ENCODE measurements around the gene ZNF441.
A peak's percentile ranks its signal among the peaks of the same experiment; 100 is the strongest.
"Not testable (repeated sequence)": the region's sequence is repeated elsewhere in the genome, so short reads cannot be mapped to it uniquely, and the experiment has no call there.

ZNF441 gene

DNA sequence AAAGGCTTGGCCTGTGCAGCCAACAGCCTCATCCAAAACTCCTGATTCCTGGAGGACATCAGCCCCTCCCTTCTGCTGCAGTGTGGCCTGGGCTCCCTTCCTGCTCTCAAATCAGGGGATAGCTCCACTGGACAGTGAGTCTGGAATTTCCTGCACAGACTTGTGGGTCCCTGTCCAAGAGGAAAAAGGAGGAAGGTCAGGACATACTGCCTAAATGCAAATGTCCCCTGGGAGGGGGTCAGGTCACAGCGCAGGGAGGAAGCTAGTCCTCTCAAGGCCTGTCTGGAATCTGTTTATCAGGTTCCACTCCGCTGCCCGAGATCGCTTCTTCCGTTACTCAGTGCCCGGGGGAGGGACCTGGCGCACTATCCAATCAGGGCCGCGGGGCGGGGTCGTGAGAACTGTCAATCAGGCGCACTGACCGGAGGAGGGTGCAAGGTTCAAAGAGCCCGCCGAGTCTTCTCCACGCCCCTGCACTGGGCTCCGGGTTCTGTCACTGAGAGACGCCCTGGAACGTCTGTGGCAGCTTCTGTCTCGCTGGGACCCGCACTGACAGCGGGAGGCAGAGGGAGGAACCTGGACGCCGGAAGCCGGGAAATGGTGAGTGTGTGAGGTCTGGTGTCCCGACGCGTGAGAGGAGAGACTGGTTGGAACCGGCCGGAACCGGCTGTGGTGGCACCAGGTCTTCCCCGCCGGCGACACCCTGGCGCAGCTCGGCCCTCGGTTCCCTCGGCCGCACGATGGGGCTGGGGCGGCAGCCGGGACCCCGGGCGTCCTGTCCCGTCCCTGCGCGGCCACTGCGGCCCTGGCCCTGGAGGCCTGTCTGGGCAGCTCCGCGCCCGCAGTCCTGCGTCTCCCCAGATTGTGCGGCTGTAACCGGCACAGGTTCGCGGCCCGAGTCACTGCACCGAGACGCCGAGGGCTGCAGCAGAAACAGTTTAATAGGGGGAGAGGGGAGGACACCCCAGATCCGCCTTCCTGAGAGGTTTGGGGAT, at the start of gene ZNF441:
Gene ZNF441, plus strand, starts transcription at position 404 of the 995 bp plus-strand sequence. Its CDS starts 194 bp downstream, at position 598.
- DNase-seq, result peak; percentile 95

- DNase-seq, result no peak
These were observed 45.1 kb upstream of the ZNF441 start for GRCh38 chr19:11721681-11722080.

DNA sequence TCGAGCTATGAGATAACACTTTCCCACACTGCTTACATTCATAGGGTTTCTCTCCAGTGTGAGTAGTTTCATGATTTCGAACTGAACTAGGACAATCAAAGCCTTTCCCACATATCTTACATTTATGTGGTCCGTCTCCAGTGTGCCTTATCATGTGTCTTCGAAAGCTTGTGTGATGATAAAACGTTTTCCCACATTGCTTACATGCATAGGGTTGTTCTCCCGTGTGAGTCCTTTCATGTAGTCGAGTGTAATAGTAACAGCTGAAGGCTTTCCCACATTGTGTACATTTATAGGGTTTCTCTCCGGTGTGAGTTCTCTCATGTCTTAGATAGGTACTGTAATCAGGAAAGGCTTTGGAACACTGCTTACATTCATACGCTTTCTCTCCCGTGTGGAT, 44.4 kb upstream of the ZNF441 start:
- DNase-seq, result no peak

DNA sequence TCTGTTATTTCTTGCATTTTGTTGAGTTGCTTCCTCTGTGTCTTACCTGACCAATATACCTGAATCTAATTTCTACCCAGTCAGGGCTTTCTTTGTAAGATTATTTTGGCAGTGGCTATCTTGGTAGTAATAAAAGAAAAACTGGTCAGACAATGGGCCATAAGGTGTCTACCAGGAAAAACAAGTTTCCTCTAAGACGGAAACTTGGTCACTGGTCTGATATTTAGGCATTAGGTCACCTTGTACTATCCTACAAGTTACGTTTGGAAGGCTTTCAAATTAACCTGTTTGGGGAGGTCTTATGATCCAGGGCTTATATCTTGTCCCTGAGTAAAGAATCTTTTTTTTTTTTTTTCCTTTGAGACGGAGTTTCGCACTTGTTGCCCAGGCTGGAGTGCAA, 37.2 kb upstream of the ZNF441 start:
- no peak for DNase-seq

DNA sequence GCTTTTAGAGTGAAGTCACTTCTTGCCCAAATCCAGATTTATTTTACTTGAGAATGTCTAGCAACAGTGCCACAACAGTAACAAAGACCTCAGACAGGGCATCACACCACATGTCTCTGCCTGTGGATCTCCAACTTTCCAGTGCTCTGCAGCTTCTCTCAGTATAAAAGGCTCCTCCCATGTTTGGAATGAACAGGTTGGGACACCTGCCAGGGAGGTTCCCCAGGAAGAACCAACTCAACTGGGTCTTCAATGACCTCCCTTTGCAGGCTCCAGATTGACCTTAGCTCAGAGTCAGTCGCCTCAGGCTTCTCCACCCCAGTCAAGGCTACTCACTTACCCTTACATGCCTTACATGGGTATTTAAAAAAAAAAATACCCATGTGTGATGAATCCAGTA, 31.4 kb upstream of the ZNF441 start:
- no peak for DNase-seq

DNA sequence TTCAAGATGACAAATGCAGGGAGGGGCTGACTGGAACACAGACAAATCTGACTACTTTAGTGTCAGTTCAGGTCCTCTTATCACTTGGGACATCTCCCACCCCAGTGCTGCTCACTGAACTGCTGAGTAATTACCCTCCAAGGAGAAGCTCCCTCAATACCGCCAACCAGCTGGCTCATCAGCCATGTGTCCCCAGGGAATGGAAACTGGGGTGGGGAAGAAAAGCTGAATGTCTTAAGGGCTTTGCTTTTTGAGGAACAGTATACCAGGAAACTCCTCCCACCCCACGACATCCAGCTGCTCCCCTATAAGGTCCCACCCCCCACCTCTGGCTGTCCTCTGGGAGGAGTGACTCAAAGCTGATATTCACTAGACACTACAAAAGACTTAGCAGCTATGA, 30.1 kb upstream of the ZNF441 start:
- DNase-seq, result no peak

GRCh38 chr19:11737964-11738745, 28.6 kb upstream of the ZNF441 start:
- DNase-seq, result no peak

- DNase-seq, result peak; percentile 99
These were observed 27.8 kb upstream of the ZNF441 start, which contains the start of gene ZNF823 for GRCh38 chr19:11738746-11739620. ZNF823 (minus strand) TSS chr19:11738946; CDS start chr19:11738819, 127 bp downstream.

GRCh38 chr19:11745869-11746268, 20.9 kb upstream of the ZNF441 start:
- no peak for DNase-seq

- no peak for DNase-seq
These were observed 19.5 kb upstream of the ZNF441 start for GRCh38 chr19:11747277-11747676.

DNA sequence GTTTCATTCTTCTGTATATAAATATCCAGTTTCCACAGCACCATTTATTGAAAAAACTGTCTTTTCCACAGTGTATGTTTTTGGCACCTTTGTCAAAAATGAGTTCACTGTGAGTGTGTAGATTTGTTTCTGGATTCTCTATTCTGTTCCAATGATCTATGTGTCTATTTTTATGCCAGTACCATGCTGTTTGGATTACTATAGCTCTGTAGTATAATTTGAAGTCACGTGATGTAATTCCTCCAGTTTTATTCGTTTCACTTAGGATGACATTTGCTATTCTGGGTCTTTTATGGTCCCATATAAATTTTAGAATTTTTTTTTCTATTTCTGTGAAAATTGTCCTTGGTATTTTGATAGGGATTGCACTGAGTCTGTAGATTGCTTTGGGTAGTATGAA, 17.0 kb upstream of the ZNF441 start:
- no peak for DNase-seq

DNA sequence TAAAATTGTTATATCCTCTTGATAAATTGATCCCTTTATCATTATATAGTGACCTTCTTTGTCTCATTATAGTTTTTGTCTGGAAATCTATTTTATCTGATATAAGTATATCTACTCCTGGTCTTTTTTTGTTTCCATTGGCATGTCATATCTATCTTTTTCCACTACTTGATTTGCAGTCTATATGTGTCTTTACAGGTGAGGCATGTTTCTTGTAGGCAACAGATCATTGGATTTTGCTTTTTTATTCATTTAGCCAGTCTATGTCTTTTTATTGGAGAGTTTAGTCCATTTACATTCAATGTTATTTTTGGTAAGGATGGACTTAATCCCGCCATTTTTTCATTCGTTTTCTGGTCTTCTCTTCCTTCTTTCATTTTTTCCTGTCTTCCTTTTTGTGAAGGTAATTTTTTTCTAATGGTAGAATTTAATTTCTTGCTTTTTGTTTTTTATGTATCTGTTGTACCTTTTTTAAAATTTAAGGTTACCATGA, 14.5 kb upstream of the ZNF441 start:
- DNase-seq, result no peak

DNA sequence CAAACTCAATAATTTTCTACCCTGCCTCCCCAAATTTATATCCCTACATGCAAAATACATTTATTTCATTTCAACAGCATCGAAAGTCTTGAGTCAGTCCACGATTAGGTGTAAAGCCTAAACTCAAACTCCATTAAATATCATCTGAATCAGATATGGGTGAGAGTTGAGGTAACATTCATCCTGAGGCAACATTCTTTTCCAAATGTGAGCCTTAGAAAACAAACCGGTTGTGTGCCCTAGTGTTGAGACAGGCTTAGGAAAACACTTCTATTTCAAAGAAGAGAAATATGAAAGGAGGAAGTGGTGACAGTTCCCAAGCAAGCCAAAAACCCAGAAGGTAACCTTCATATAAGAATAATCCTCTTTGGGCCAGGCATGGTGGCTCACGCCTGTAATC, 12.1 kb upstream of the ZNF441 start:
- DNase-seq, result no peak

DNA sequence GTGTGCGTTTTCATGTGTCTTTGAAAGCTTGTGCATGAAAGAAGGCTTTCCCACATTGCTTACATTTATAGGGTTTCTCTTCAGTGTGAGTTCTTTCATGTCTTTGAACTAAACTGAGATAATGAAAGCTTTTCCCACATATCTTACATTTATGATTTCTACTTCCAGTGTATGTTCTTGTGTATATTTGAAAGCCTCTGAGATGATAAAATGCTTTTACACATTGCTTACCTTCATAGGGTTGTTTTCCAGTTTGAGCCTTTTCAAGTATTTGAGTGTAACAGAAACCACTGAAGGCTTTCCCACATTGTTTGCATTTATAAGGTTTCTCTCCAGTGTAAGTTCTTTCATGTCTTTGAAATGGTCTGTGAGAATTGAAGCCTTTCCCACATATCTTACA, 9.8 kb upstream of the ZNF441 start:
- no peak for DNase-seq

GRCh38 chr19:11759805-11760204, 7.0 kb upstream of the ZNF441 start:
- DNase-seq, result no peak

DNA sequence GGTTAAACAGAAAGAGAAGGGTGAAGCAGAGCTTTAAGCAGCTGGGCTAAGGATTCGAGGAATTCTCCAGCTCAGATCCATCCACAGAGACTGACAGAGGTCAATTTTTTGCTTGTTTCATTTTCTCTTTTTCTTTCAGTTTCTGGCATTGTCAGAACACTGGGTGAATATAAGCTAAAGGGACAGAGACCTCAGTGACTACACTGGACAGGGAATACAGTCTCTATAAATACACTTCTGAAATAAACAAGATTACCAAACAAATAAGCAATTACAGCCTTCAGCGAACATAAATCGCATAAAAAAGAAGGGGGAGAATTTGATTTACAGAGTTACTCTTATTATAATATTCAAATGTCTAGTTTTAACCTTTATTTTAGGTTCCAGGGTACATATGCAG, 3.7 kb upstream of the ZNF441 start:
- no peak for DNase-seq

- no peak for DNase-seq
These were observed 3.2 kb upstream of the ZNF441 start for GRCh38 chr19:11763611-11764010.

GRCh38 chr19:11767633-11768133, 883 bp downstream of the ZNF441 start:
- DNase-seq, result no peak

GRCh38 chr19:11769995-11770394, 3.2 kb downstream of the ZNF441 start:
- no peak for DNase-seq

DNA sequence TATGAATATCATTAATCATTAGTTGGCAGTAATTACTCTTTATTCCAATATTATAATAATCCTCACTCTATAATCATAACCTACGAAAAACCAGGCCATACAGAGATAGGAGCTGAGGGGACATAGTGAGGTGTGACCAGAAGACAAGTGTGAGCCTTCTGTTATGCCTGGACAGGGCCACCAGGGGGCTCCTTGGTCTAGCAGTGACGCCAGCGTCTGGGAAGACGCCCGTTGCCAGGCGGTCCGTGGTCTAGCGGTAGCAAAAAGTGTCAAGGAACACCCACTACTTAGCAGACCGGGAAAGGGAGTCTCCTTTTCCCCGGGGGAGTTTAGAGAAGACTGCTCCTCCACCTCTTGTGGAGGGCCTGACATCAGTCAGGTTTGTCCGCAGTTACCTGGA, 4.7 kb downstream of the ZNF441 start:
- DNase-seq, result not testable (repeated sequence)

DNA sequence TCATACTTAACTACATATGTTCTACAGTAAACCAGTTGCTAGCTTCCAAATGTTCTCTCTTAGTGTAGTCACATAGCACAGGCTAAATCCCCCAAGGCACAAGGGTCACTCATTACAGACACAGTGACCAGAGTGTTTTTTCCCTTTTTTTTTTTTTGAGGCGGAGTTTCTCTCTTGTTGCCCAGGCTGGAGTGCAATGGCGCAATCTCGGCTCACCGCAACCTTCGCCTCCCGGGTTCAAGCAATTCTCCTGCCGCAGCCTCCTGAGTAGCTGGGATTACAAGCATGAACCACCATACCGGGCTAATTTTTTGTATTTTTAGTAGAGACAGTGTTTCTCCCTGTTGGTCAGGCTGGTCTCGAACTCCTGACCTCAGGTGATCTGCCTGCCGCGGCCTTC, 9.9 kb downstream of the ZNF441 start:
- DNase-seq, result not testable (repeated sequence)

DNA sequence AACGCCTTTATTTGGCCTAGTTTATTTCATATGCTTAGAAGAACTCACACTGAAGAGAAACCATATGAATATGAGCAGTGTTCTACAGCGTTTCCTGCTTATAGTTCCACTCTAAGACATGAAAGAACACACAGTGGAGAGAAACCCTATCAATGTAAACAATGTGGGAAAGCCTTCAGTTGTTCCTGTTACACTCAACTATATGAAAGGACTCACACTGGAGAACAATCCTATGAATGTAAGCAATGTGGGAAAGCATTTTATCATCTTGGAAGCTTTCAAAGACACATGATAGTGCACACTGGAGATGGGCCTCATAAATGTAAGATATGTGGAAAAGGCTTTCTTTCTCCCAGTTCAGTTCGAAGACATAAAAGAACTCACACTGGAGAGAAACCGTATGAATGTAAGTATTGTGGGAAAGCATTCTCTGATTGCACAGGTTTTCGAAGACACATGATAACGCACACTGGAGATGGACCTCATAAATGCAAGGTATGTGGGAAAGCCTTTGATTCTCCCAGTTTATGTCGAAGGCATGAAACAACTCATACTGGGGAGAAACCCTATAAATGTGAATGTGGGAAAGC, 13.7 kb downstream of the ZNF441 start:
- no peak for DNase-seq

Measured in amniotic stem cell (primary cell).